MM.1S (cell line): ENCODE measurements around the gene WAC.
"Not testable (repeated sequence)": the region's sequence is repeated elsewhere in the genome, so short reads cannot be mapped to it uniquely, and the experiment has no call there.

Experiments used
- DNase-seq: peaks from one replicate; pipeline ENCODE4 v3.0.0-alpha.2; 2015
- H2AFZ ChIP-seq: fragments of 300-600 bp; sonication (generic); 2 replicates; pipeline ENCODE4 v1.6.0; 2016; ENCODE audit warnings: antibody characterized with exemption, low read length
- H3F3A ChIP-seq: fragments of 300-600 bp; sonication (generic); 2 replicates; pipeline ENCODE4 v1.6.1; 2016; ENCODE audit warnings: mild to moderate bottlenecking, antibody characterized with exemption, low read length, moderate library complexity, mixed read lengths; ENCODE audit not compliant: insufficient read depth
- H3K27ac ChIP-seq: fragments of 300-600 bp; sonication (generic); 2 replicates; pipeline ENCODE4 v1.5.1; 2016; ENCODE audit warnings: mild to moderate bottlenecking, low read length
- H3K27me3 ChIP-seq: fragments of 300-600 bp; sonication (generic); replicated peaks from 2 replicates; pipeline ENCODE4 v1.6.0; 2016; ENCODE audit warnings: low read length; ENCODE audit not compliant: insufficient read depth
- H3K36me3 ChIP-seq: fragments of 300-600 bp; sonication (generic); replicated peaks from 2 replicates; pipeline ENCODE4 v1.6.1; 2016; ENCODE audit warnings: mild to moderate bottlenecking, low read length, mixed read lengths; ENCODE audit not compliant: insufficient read depth
- H3K4me1 ChIP-seq: fragments of 300-600 bp; sonication (generic); 2 replicates; pipeline ENCODE4 v1.6.1; 2016; ENCODE audit warnings: low read length, mixed read lengths
- H3K4me2 ChIP-seq: fragments of 300-600 bp; sonication (generic); 2 replicates; pipeline ENCODE4 v1.6.0; 2016; ENCODE audit warnings: low read depth, low read length
- H3K4me3 ChIP-seq: fragments of 300-600 bp; sonication (generic); 2 replicates; pipeline ENCODE4 v1.5.1; 2016; ENCODE audit warnings: low read length, mixed read lengths
- H3K79me2 ChIP-seq: fragments of 300-600 bp; sonication (generic); 2 replicates; pipeline ENCODE4 v1.6.1; 2016; ENCODE audit warnings: mixed run types, low read length, mixed read lengths
- H3K9ac ChIP-seq: fragments of 300-600 bp; sonication (generic); 2 replicates; pipeline ENCODE4 v1.6.1; 2016; ENCODE audit warnings: low read length, mixed read lengths
- H3K9me2 ChIP-seq: fragments of 300-600 bp; sonication (generic); replicated peaks from 2 replicates; pipeline ENCODE4 v1.6.1; 2016; ENCODE audit warnings: mild to moderate bottlenecking, low read length, mixed read lengths; ENCODE audit not compliant: insufficient read depth
- H3K9me3 ChIP-seq: fragments of 300-600 bp; sonication (generic); replicated peaks from 2 replicates; pipeline ENCODE4 v1.6.1; 2016; ENCODE audit warnings: mild to moderate bottlenecking, low read length, mixed read lengths; ENCODE audit not compliant: insufficient read depth
- H4K20me1 ChIP-seq: fragments of 300-600 bp; sonication (generic); 2 replicates; pipeline ENCODE4 v1.6.1; 2016; ENCODE audit warnings: mild to moderate bottlenecking, low read length, moderate library complexity, mixed read lengths; ENCODE audit not compliant: insufficient read depth
- CTCF ChIP-seq: fragments of 300-600 bp; sonication (generic); IDR thresholded peaks from 2 replicates; pipeline ENCODE4 v1.5.1; 2016; ENCODE audit warnings: antibody characterized with exemption, low read length, mixed read lengths
- EZH2 ChIP-seq: fragments of 300-600 bp; sonication (generic); optimal IDR thresholded peaks from 2 replicates; pipeline ENCODE3; 2017; ENCODE audit warnings: low read depth, mild to moderate bottlenecking, antibody characterized with exemption, low read length, mixed read lengths
- EZH2phosphoT487 ChIP-seq: fragments of 300-600 bp; sonication (generic); IDR thresholded peaks from 2 replicates; pipeline ENCODE4 v1.6.1; 2018; ENCODE audit warnings: antibody characterized with exemption, low read length

WAC gene

GRCh38 chr10:28652703-28653102 is 119.8 kb downstream of the WAC start:
- no peak overlapping the region for H3K27ac ChIP-seq
- no peaks in the 10 kb centered on the region for H3K27me3 ChIP-seq
- TF ChIP-seq CTCF (no peak), EZH2 (no peak), EZH2phosphoT487 (no peak)
- H3K4me3 ChIP-seq: no peak overlapping the region
- H3K36me3 ChIP-seq: no peaks in the 10 kb centered on the region
- H3K9ac ChIP-seq: no peak overlapping the region
- no peak for DNase-seq
- no peak overlapping the region for H2AFZ ChIP-seq
- H3K4me1 ChIP-seq: no peaks in the 10 kb centered on the region
- H3F3A ChIP-seq: no peaks in the 10 kb centered on the region
- no peaks in the 10 kb centered on the region for H3K9me2 ChIP-seq
- H3K79me2 ChIP-seq: no peaks in the 10 kb centered on the region
- H3K9me3 ChIP-seq: no peaks in the 10 kb centered on the region
- H4K20me1 ChIP-seq: no peaks in the 10 kb centered on the region
- no peak overlapping the region for H3K4me2 ChIP-seq

GRCh38 chr10:28658824-28659223 is 125.9 kb downstream of the WAC start:
- not testable (repeated sequence) for H3K9ac ChIP-seq, H3K9me3 ChIP-seq, H3K4me3 ChIP-seq, H3K79me2 ChIP-seq, H2AFZ ChIP-seq, H3F3A ChIP-seq, H3K4me1 ChIP-seq, H3K4me2 ChIP-seq, H3K27me3 ChIP-seq, H4K20me1 ChIP-seq, DNase-seq, H3K36me3 ChIP-seq, H3K27ac ChIP-seq, H3K9me2 ChIP-seq

- no peak overlapping the region for H2AFZ ChIP-seq
- no peaks in the 10 kb centered on the region for H3K4me1 ChIP-seq
- H3K9ac ChIP-seq: no peak overlapping the region
- no peaks in the 10 kb centered on the region for H3K27me3 ChIP-seq
- no peaks in the 10 kb centered on the region for H3K79me2 ChIP-seq
- no peaks in the 10 kb centered on the region for H3K9me2 ChIP-seq
- no peak overlapping the region for H3K27ac ChIP-seq
- no peaks in the 10 kb centered on the region for H3K9me3 ChIP-seq
- no peaks in the 10 kb centered on the region for H4K20me1 ChIP-seq
- no peak overlapping the region for H3K4me2 ChIP-seq
- no peak for TF ChIP-seq EZH2phosphoT487
- no peak for TF ChIP-seq CTCF
- no peak for TF ChIP-seq EZH2
- H3F3A ChIP-seq: no peaks in the 10 kb centered on the region
- H3K36me3 ChIP-seq: no peaks in the 10 kb centered on the region
- no peak for DNase-seq
- no peak overlapping the region for H3K4me3 ChIP-seq
Observed at GRCh38 chr10:28661035-28661434, 128.1 kb downstream of the WAC start.

GRCh38 chr10:28663576-28664368 is 130.9 kb downstream of the WAC start:
- Histone ChIP-seq H3K9me2 (no peaks in the 10 kb centered on the region), H3K27me3 (no peaks in the 10 kb centered on the region), H3F3A (no peaks in the 10 kb centered on the region), H3K27ac (no peak overlapping the region), H2AFZ (no peak overlapping the region), H3K4me1 (no peaks in the 10 kb centered on the region), H3K9me3 (no peaks in the 10 kb centered on the region), H3K36me3 (no peaks in the 10 kb centered on the region), H3K9ac (no peak overlapping the region), H4K20me1 (no peaks in the 10 kb centered on the region), H3K79me2 (no peaks in the 10 kb centered on the region), H3K4me3 (no peak overlapping the region), H3K4me2 (no peak overlapping the region)
- TF ChIP-seq CTCF: peak; percentile 95
- TF ChIP-seq EZH2: no peak
- peak; percentile 81 for DNase-seq
